Epithelial cell of prostate (primary cell): Measurements from ENCODE around the gene LRRC4B.
A peak's percentile ranks its signal among the peaks of the same experiment; 100 is the strongest.
"Not testable (repeated sequence)": the region's sequence is repeated elsewhere in the genome, so short reads cannot be mapped to it uniquely, and the experiment has no call there.

Source experiments
- DNase-seq: peaks from one replicate; pipeline ENCODE4 v3.0.0-alpha.2; 2011; ENCODE audit warnings: low read depth, low spot score
- H3K27ac ChIP-seq: fragments of 450-650 bp; 2 replicates; pipeline ENCODE4 v1.5.1; 2017; ENCODE audit warnings: mild to moderate bottlenecking

The LRRC4B gene

GRCh38 chr19:50532952-50533351 is 35.3 kb downstream of the LRRC4B start:
- DNase-seq: no peak
- no peak overlapping the region for H3K27ac ChIP-seq

GRCh38 chr19:50531171-50531612 is 37.0 kb downstream of the LRRC4B start:
- no peak for DNase-seq
- no peak overlapping the region for H3K27ac ChIP-seq

GRCh38 chr19:50528052-50528451 is 40.2 kb downstream of the LRRC4B start:
- DNase-seq, H3K27ac ChIP-seq: not testable (repeated sequence)

GRCh38 chr19:50522881-50523280 is 45.4 kb downstream of the LRRC4B start:
- no peak for DNase-seq
- no peak overlapping the region for H3K27ac ChIP-seq

GRCh38 chr19:50520822-50521465 is 47.3 kb downstream of the LRRC4B start:
- no peak for DNase-seq
- H3K27ac ChIP-seq: no peak overlapping the region

GRCh38 chr19:50519006-50519575 is 49.1 kb downstream of the LRRC4B start:
- no peak for DNase-seq
- H3K27ac ChIP-seq: no peak overlapping the region

- H3K27ac ChIP-seq: no peak overlapping the region
- no peak for DNase-seq
Measured at GRCh38 chr19:50518091-50519005, 49.9 kb downstream of the LRRC4B start.

GRCh38 chr19:50517704-50518075 is 50.5 kb downstream of the LRRC4B start:
- no peak for DNase-seq
- no peak overlapping the region for H3K27ac ChIP-seq

- no peak overlapping the region for H3K27ac ChIP-seq
- no peak for DNase-seq
Measured at GRCh38 chr19:50516964-50517703, 51.1 kb downstream of the LRRC4B start.

GRCh38 chr19:50516456-50516855 is 51.8 kb downstream of the LRRC4B start:
- H3K27ac ChIP-seq: no peak overlapping the region
- DNase-seq: no peak

- H3K27ac ChIP-seq: no peak overlapping the region
- DNase-seq: no peak
Measured at GRCh38 chr19:50515168-50515561, 53.1 kb downstream of the LRRC4B start.

- H3K27ac ChIP-seq: no peak overlapping the region
- DNase-seq: no peak
Measured at GRCh38 chr19:50514346-50515167, 53.7 kb downstream of the LRRC4B start.

GRCh38 chr19:50513746-50514345 is 54.4 kb downstream of the LRRC4B start, which contains the start of gene ASPDH:
ASPDH (minus strand) TSS chr19:50513913; CDS start chr19:50513823, 90 bp downstream.
- no peak for DNase-seq
- H3K27ac ChIP-seq: no peak within 1 kb of the TSS

- no peak overlapping the region for H3K27ac ChIP-seq
- DNase-seq: no peak
Measured at GRCh38 chr19:50512999-50513745, 55.1 kb downstream of the LRRC4B start.

- no peak for DNase-seq
- H3K27ac ChIP-seq: no peak overlapping the region
Measured at GRCh38 chr19:50512112-50512998, 55.9 kb downstream of the LRRC4B start.

GRCh38 chr19:50511069-50511822 is 57.0 kb downstream of the LRRC4B start, which contains the start of gene JOSD2:
JOSD2 (minus strand) TSS chr19:50511191; CDS start chr19:50510431, 760 bp downstream.
- peak; percentile 97 for DNase-seq
- H3K27ac ChIP-seq: peak within 1 kb of the TSS; percentile 40

GRCh38 chr19:50510700-50511068 is 57.6 kb downstream of the LRRC4B start:
- peak overlapping the region; percentile 40 for H3K27ac ChIP-seq
- DNase-seq: no peak
